ENCODE data around the gene VAV1. TPM values are rescaled to one million over a fixed set of nuclear protein-coding genes. Genes with fewer than 3 reads are reported as not detected.

The VAV1 gene
- total and polyA plus RNA-seq, 2 of the 13 experiments (the other 11 are each of a cell fraction or from before 2014, with no cell fraction given), result not detected

GRCh38 chr19:6730153-6730804 is 42.2 kb upstream of the VAV1 start (continued):
- no peak for TF ChIP-seq SRF (IDR thresholded peaks at IDR 0.05; ENCODE audit: low read depth, low read length)
- no peak for TF ChIP-seq DMTF1 (CRISPR knock-in tag; IDR thresholded peaks at IDR 0.05)
- no peak for TF ChIP-seq XBP1 (CRISPR knock-in tag; IDR thresholded peaks at IDR 0.05)
- TF ChIP-seq ZNF660 (CRISPR knock-in tag; IDR thresholded peaks at IDR 0.05; ENCODE audit: borderline replicate concordance, low read depth), result no peak
- peak; percentile 67 for TF ChIP-seq TEAD3 (CRISPR knock-in tag; optimal IDR thresholded peaks at IDR 0.05; ENCODE audit: borderline replicate concordance)
- no peak; the same call in 1 of the 2 replicates for TF ChIP-seq ELF4 (CRISPR knock-in tag; IDR thresholded peaks at IDR 0.05; ENCODE audit: borderline replicate concordance)
- TF ChIP-seq HNF4A (CRISPR knock-in tag; IDR thresholded peaks at IDR 0.05), result peak; percentile 71
- no peak for TF ChIP-seq LBX2 (CRISPR knock-in tag; IDR thresholded peaks at IDR 0.05; ENCODE audit: borderline replicate concordance)
- TF ChIP-seq ZBTB7A (CRISPR knock-in tag; IDR thresholded peaks at IDR 0.05), result peak; percentile 38; the same call in 1 of the 2 replicates
- TF ChIP-seq EHMT2 (IDR thresholded peaks at IDR 0.05; ENCODE audit: borderline replicate concordance, low read depth, low read length), result no peak
- TF ChIP-seq UBTF (CRISPR knock-in tag; IDR thresholded peaks at IDR 0.05), result peak; percentile 18; the same call in 1 of the 2 replicates
- peak; percentile 80 for TF ChIP-seq RXRB (CRISPR knock-in tag; IDR thresholded peaks at IDR 0.05; ENCODE audit: borderline replicate concordance)
- no peak for TF ChIP-seq ZNF737 (CRISPR knock-in tag; IDR thresholded peaks at IDR 0.05; ENCODE audit: borderline replicate concordance)
- TF ChIP-seq ZFP91 (CRISPR knock-in tag; IDR thresholded peaks at IDR 0.05; ENCODE audit: borderline replicate concordance), result peak; percentile 54; the same call in 1 of the 2 replicates
- no peak for TF ChIP-seq ONECUT2 (CRISPR knock-in tag; IDR thresholded peaks at IDR 0.05)
- no peak for TF ChIP-seq KLF13 (CRISPR knock-in tag; IDR thresholded peaks at IDR 0.05)
- no peak for TF ChIP-seq STAT5B (CRISPR knock-in tag; IDR thresholded peaks at IDR 0.05)
- TF ChIP-seq ARID2 (CRISPR knock-in tag; IDR thresholded peaks at IDR 0.05; ENCODE audit: borderline replicate concordance), result no peak
- no peak for TF ChIP-seq HES4 (CRISPR knock-in tag; IDR thresholded peaks at IDR 0.05; ENCODE audit: borderline replicate concordance)
- TF ChIP-seq ZNF512 (CRISPR knock-in tag; IDR thresholded peaks at IDR 0.05), result no peak
- TF ChIP-seq ZNF136 (CRISPR knock-in tag; IDR thresholded peaks at IDR 0.05; ENCODE audit: low read depth), result no peak; the same call in 1 of the 2 replicates
- TF ChIP-seq MTA3 (CRISPR knock-in tag; IDR thresholded peaks at IDR 0.05), result no peak
